T-helper 17 cell (primary cell): Measurements from ENCODE around the gene OSM. TPM values are rescaled to one million over a fixed set of nuclear protein-coding genes. Genes with fewer than 3 reads are reported as not detected.
"Not testable (repeated sequence)": the region's sequence is repeated elsewhere in the genome, so short reads cannot be mapped to it uniquely, and the experiment has no call there.

Experiments used
- ATAC-seq: fragments of 150-1000 bp; cut with Tn5 transposase; 2 replicates; pipeline ENCODE4 v1.10.0; 2021; ENCODE audit warnings: mild to moderate bottlenecking, moderate library complexity
- DNase-seq, 3 donors: peaks; one replicate each; pipeline versions ENCODE4 v3.0.0 to v3.0.0-alpha.2; 2020 to 2021
- H3K9me3 ChIP-seq: one replicate; pipeline ENCODE4 v1.7.0; 2013; ENCODE audit warnings: low read length, mild to moderate bottlenecking; ENCODE audit not compliant: control insufficient read depth, poor library complexity, severe bottlenecking
- H3K27ac Mint-ChIP-seq: one replicate; pipeline ENCODE4 v1.8.0; 2022; ENCODE audit warnings: mild to moderate bottlenecking, moderate library complexity, mixed read lengths
- H3K27me3 Mint-ChIP-seq: one replicate; pipeline ENCODE4 v1.8.0; 2022; ENCODE audit warnings: mixed read lengths
- H3K36me3 Mint-ChIP-seq: one replicate; pipeline ENCODE4 v1.8.0; 2022; ENCODE audit warnings: low read depth, mixed read lengths
- H3K4me1 Mint-ChIP-seq: one replicate; pipeline ENCODE4 v1.8.0; 2022; ENCODE audit warnings: mild to moderate bottlenecking, mixed read lengths
- H3K4me3 Mint-ChIP-seq: one replicate; pipeline ENCODE4 v1.8.0; 2022; ENCODE audit warnings: mild to moderate bottlenecking, moderate library complexity, mixed read lengths
- total RNA-seq, 4 donors: library from RNA in 2 of 4; stranded (reverse) in 2 of 4; gene quantifications; one replicate each; pipeline ENCODE4 v1.2.3 and lab custom pipeline; 2022 to 2026

Gene OSM
- total RNA-seq, 2 donors from 2014 or later = 29.1 to 35.2 TPM

- DNase-seq = no peak
- H3K4me1 Mint-ChIP-seq = peaks cover 57% of the 10 kb centered on the region
- H3K9me3 ChIP-seq = no peaks in the 10 kb centered on the region
- no peak for ATAC-seq
- peak overlapping the region; percentile 82 for H3K27ac Mint-ChIP-seq
- no peaks in the 10 kb centered on the region for H3K36me3 Mint-ChIP-seq
- no peak overlapping the region for H3K4me3 Mint-ChIP-seq
- no peaks in the 10 kb centered on the region for H3K27me3 Mint-ChIP-seq
Measured at GRCh38 chr22:30225220-30225927, 41.3 kb downstream of the OSM start.

- no peaks in the 10 kb centered on the region for H3K9me3 ChIP-seq
- H3K4me1 Mint-ChIP-seq = peaks cover 67% of the 10 kb centered on the region
- peak overlapping the region; percentile 53 for H3K27ac Mint-ChIP-seq
- ATAC-seq = no peak
- H3K27me3 Mint-ChIP-seq = no peaks in the 10 kb centered on the region
- no peak overlapping the region for H3K4me3 Mint-ChIP-seq
- no peak for DNase-seq
- H3K36me3 Mint-ChIP-seq = no peaks in the 10 kb centered on the region
Measured at GRCh38 chr22:30224161-30224857, 42.3 kb downstream of the OSM start.

- Mint-ChIP-seq H3K27me3 (no peaks in the 10 kb centered on the region), H3K4me3 (no peak overlapping the region), H3K27ac (no peak overlapping the region), H3K36me3 (no peaks in the 10 kb centered on the region), H3K4me1 (peaks cover 65% of the 10 kb centered on the region)
- ATAC-seq = no peak
- DNase-seq = no peak
- H3K9me3 ChIP-seq = no peaks in the 10 kb centered on the region
Measured at GRCh38 chr22:30223303-30223702, 43.3 kb downstream of the OSM start.

- H3K9me3 ChIP-seq = no peaks in the 10 kb centered on the region
- ATAC-seq = no peak
- no peak for DNase-seq
- Mint-ChIP-seq H3K27ac (peak overlapping the region; percentile 29), H3K4me1 (peaks cover 60% of the 10 kb centered on the region), H3K27me3 (no peaks in the 10 kb centered on the region), H3K36me3 (no peaks in the 10 kb centered on the region), H3K4me3 (no peak overlapping the region)
Measured at GRCh38 chr22:30222321-30222720, 44.3 kb downstream of the OSM start.

GRCh38 chr22:30221121-30221992 lies 45.3 kb downstream of the OSM start:
- Mint-ChIP-seq H3K4me1 (peaks cover 58% of the 10 kb centered on the region), H3K27me3 (no peaks in the 10 kb centered on the region)
- peak in 2 of 3 donors; percentile 22 to 26 for DNase-seq

GRCh38 chr22:30220338-30221012 lies 46.2 kb downstream of the OSM start:
- Mint-ChIP-seq H3K27me3 (no peaks in the 10 kb centered on the region), H3K4me1 (peaks cover 55% of the 10 kb centered on the region), H3K27ac (peak overlapping the region; percentile 91), H3K36me3 (no peaks in the 10 kb centered on the region), H3K4me3 (peak overlapping the region; percentile 87)
- ATAC-seq (no peak), DNase-seq (no peak)
- H3K9me3 ChIP-seq = no peaks in the 10 kb centered on the region

More at GRCh38 chr22:30221121-30221992, 45.3 kb downstream of the OSM start:
- Mint-ChIP-seq H3K27ac (peak overlapping the region; percentile 91), H3K36me3 (no peaks in the 10 kb centered on the region), H3K4me3 (peak overlapping the region; percentile 87)
- peak; percentile 84 for ATAC-seq
- no peaks in the 10 kb centered on the region for H3K9me3 ChIP-seq

GRCh38 chr22:30219668-30220278 lies 46.9 kb downstream of the OSM start:
- peak overlapping the region; percentile 91 for H3K27ac Mint-ChIP-seq
- peaks cover 53% of the 10 kb centered on the region for H3K4me1 Mint-ChIP-seq
- H3K4me3 Mint-ChIP-seq = peak overlapping the region; percentile 87
- ATAC-seq = no peak
- DNase-seq = no peak
- H3K27me3 Mint-ChIP-seq = no peaks in the 10 kb centered on the region
- no peaks in the 10 kb centered on the region for H3K9me3 ChIP-seq
- H3K36me3 Mint-ChIP-seq = no peaks in the 10 kb centered on the region

- peaks cover 52% of the 10 kb centered on the region for H3K4me1 Mint-ChIP-seq
- ATAC-seq = no peak
- no peaks in the 10 kb centered on the region for H3K27me3 Mint-ChIP-seq
- DNase-seq = no peak
- peak overlapping the region; percentile 91 for H3K27ac Mint-ChIP-seq
- no peaks in the 10 kb centered on the region for H3K36me3 Mint-ChIP-seq
- H3K4me3 Mint-ChIP-seq = no peak overlapping the region
- no peaks in the 10 kb centered on the region for H3K9me3 ChIP-seq
Measured at GRCh38 chr22:30219049-30219654, 47.5 kb downstream of the OSM start.

GRCh38 chr22:30217698-30218560 lies 48.7 kb downstream of the OSM start:
- no peak for ATAC-seq
- Mint-ChIP-seq H3K27me3 (no peaks in the 10 kb centered on the region), H3K4me3 (no peak overlapping the region), H3K4me1 (peaks cover 51% of the 10 kb centered on the region), H3K36me3 (no peaks in the 10 kb centered on the region), H3K27ac (no peak overlapping the region)
- no peak for DNase-seq
- H3K9me3 ChIP-seq = no peaks in the 10 kb centered on the region

- Mint-ChIP-seq H3K27ac (no peak overlapping the region), H3K36me3 (no peaks in the 10 kb centered on the region), H3K27me3 (no peaks in the 10 kb centered on the region), H3K4me3 (no peak overlapping the region), H3K4me1 (peaks cover 47% of the 10 kb centered on the region)
- H3K9me3 ChIP-seq = no peaks in the 10 kb centered on the region
- no peak for ATAC-seq
- DNase-seq = no peak
Measured at GRCh38 chr22:30216710-30217109, 49.9 kb downstream of the OSM start.

- H3K36me3 Mint-ChIP-seq, H3K4me3 Mint-ChIP-seq, H3K27me3 Mint-ChIP-seq, DNase-seq, H3K9me3 ChIP-seq, H3K27ac Mint-ChIP-seq, ATAC-seq: not testable (repeated sequence)
- peaks cover 42% of the 10 kb centered on the region for H3K4me1 Mint-ChIP-seq
Measured at GRCh38 chr22:30216272-30216671, 50.4 kb downstream of the OSM start.
